K562 (cell line): Measurements from ENCODE around the gene DCAF10. TPM values are rescaled to one million over a fixed set of nuclear protein-coding genes. Genes with fewer than 3 reads are reported as not detected.

Experiments
- BCLAF1 ChIP-seq, 2 experiments: fragments of 450-650 bp in 1 of 2; IDR thresholded peaks; 2 replicates each; pipeline ENCODE4 v1.6.1; 2011 to 2017; ENCODE audit warnings: low read depth in 2 of 2, antibody characterized with exemption in 1 of 2, borderline replicate concordance in 1 of 2, low read length in 1 of 2, mild to moderate bottlenecking in 1 of 2, mixed read lengths in 1 of 2; ENCODE audit not compliant: control insufficient read depth in 1 of 2
- CHAMP1 ChIP-seq: fragments of 450-650 bp; IDR thresholded peaks from 2 replicates; pipeline ENCODE4 v1.6.1; 2016; ENCODE audit warnings: mild to moderate bottlenecking
- FOXM1 ChIP-seq, 2 experiments: fragments of 450-650 bp in 1 of 2; sonication (generic) in 1 of 2; formaldehyde crosslinking in 1 of 2; IDR thresholded peaks; 2 replicates each; pipeline versions ENCODE4 v1.6.1 to v1.9.0; 2017 to 2022; ENCODE audit warnings: low read depth in 2 of 2, mild to moderate bottlenecking in 2 of 2, missing genetic modification reagents in 1 of 2, moderate library complexity in 1 of 2
- KHSRP ChIP-seq: fragments of 450-650 bp; IDR thresholded peaks from 2 replicates; pipeline ENCODE4 v1.6.1; 2017
- RBM39 ChIP-seq: fragments of 200-400 bp; formaldehyde crosslinking; optimal IDR thresholded peaks from 2 replicates; pipeline ENCODE3; 2018; ENCODE audit warnings: low read depth, low read length
- SMARCA5 ChIP-seq: fragments of 450-650 bp; IDR thresholded peaks from 2 replicates; pipeline ENCODE4 v1.6.1; 2016
- TGIF2 ChIP-seq: sonication (generic); formaldehyde crosslinking; IDR thresholded peaks from 2 replicates; pipeline ENCODE4 v1.8.1; 2022; ENCODE audit warnings: mild to moderate bottlenecking, missing genetic modification reagents, moderate library complexity
- THAP12 ChIP-seq: fragments of 250-450 bp; sonication (Bioruptor Pico); IDR thresholded peaks from 2 replicates; pipeline ENCODE4 v1.9.0; 2021; ENCODE audit warnings: mild to moderate bottlenecking, inconsistent platforms
- YBX1 ChIP-seq: fragments of 450-650 bp; IDR thresholded peaks from 2 replicates; pipeline ENCODE4 v1.7.1; 2016; ENCODE audit warnings: mild to moderate bottlenecking
- YY1 ChIP-seq, 3 experiments: IDR thresholded peaks; 2 replicates each; pipeline ENCODE4 v1.6.1; 2011; ENCODE audit warnings: low read length in 2 of 3, mild to moderate bottlenecking in 2 of 3, moderate library complexity in 2 of 3, borderline replicate concordance in 1 of 3, control low read depth in 1 of 3, low read depth in 1 of 3; ENCODE audit not compliant: insufficient read depth in 3 of 3, insufficient replicate concordance in 2 of 3, control insufficient read depth in 1 of 3, insufficient read length in 1 of 3; ENCODE audit errors: extremely low read depth in 1 of 3
- ZNF280A ChIP-seq: fragments of 450-650 bp; IDR thresholded peaks from 2 replicates; pipeline ENCODE4 v1.6.1; 2018; ENCODE audit warnings: mild to moderate bottlenecking, low read depth; ENCODE audit not compliant: partially characterized antibody
- ZNF507 ChIP-seq: conservative IDR thresholded peaks from 2 replicates; pipeline ENCODE4 v1.6.1; 2017; ENCODE audit warnings: missing genetic modification characterization, missing compliant biosample characterization
- polyA plus RNA-seq, 8 experiments: library from polyadenylated mRNA; depleted of rRNA in 4 of 8; stranded (reverse) in 5 of 8; unstranded in 3 of 8; fragments of >200 nt; fragmentation: Nextera tagmentation in 2 of 8; fragmentation: Illumina TruSeq in 1 of 8; extraction: Ambion mirVana in 2 of 8; extraction: Trizol in 1 of 8; gene quantifications; 2 replicates each; pipeline versions ENCODE4 v1.2.1 to v1.2.3, GENCODE V29; 2011 to 2014; ENCODE audit warnings: inconsistent platforms in 1 of 8, missing spikeins in 1 of 8
- total RNA-seq, 7 experiments: library from RNA; depleted of rRNA in 6 of 7; stranded (reverse); fragments of >200 nt in 6 of 7; fragmentation: Illumina TruSeq in 2 of 7; extraction: Trizol in 2 of 7; gene quantifications; 2 replicates each; pipeline versions ENCODE4 v1.2.1 to v1.2.3, GENCODE V29; 2011 to 2021; ENCODE audit warnings: low replicate concordance in 1 of 7
- TF ChIP-seq, protein P1 (sequence below): fragments of 250-450 bp; sonication (Bioruptor Pico); IDR thresholded peaks from 2 replicates; pipeline ENCODE4 v1.4.0; 2020; ENCODE audit warnings: mild to moderate bottlenecking, moderate library complexity, borderline replicate concordance

DCAF10 gene
- total and polyA plus RNA-seq, 9 of the 15 experiments (the other 6 are each of a cell fraction or from before 2014, with no cell fraction given): 6.8 to 40.1 (median 16.9) TPM

DNA sequence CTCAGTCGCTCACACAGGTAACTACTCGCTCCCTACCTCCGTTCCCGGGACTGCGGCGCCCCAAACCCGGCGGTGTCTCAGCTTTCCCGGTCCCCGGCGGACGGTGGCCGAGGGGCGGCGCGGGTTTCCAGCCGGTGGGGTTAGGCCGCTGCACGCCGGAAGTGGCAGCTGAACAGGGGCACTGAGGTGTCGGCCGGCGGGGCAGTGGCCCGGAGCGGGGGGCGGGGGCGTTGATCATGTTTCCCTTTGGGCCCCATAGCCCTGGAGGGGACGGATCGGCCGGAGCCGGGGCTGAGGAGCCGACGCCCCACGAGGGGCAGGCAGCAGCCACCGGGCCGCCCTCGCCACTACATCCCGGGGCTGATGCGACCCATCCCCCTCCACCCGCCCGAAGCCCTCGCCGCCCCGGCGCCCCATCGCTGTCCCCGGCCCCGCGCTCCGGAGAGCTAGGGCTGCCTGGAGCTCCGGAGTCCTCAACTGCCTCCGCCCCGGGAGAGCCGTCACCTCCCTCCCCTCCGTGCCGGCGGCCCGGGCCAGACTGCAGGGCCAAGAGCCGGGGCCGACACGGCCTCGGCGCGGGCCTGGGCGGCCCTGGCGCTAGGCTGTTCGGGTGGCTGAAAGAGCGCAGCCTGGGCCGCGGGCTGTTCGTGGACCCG is at the start of gene DCAF10 (continued):
- TF ChIP-seq FOXM1 (IDR thresholded peaks at IDR 0.05; ENCODE audit: low read depth) (0 out of 2 replicates have a peak, but pooled peaks have one; percentile 21), FOXM1 (CRISPR knock-in tag; IDR thresholded peaks at IDR 0.05; ENCODE audit: low read depth) (no peak; the same call in 1 of the 2 replicates), THAP12 (CRISPR knock-in tag) (peak; percentile 92), BCLAF1 (IDR thresholded peaks at IDR 0.05; ENCODE audit: borderline replicate concordance in 1 of 2, control insufficient read depth in 1 of 2, low read depth in 2 of 2, low read length in 1 of 2) (peak in 1 of 2 experiments; percentile 99; a peak in 2 of 4 replicates), SMARCA5 (no peak), YY1 (IDR thresholded peaks at IDR 0.05; ENCODE audit: borderline replicate concordance in 1 of 3, control insufficient read depth in 1 of 3, extremely low read depth in 1 of 3, insufficient read depth in 3 of 3, insufficient read length in 1 of 3, insufficient replicate concordance in 2 of 3, low read depth in 1 of 3, low read length in 2 of 3) (peak in 2 of 3 experiments; percentile 85 to 88), TGIF2 (CRISPR knock-in tag) (peak; percentile 95), ZNF507 (tag) (no peak), ZNF280A (no peak), YBX1 (no peak), RBM39 (no peak), CHAMP1 (peak; percentile 92), KHSRP (no peak)
- TF ChIP-seq, protein P1, sequence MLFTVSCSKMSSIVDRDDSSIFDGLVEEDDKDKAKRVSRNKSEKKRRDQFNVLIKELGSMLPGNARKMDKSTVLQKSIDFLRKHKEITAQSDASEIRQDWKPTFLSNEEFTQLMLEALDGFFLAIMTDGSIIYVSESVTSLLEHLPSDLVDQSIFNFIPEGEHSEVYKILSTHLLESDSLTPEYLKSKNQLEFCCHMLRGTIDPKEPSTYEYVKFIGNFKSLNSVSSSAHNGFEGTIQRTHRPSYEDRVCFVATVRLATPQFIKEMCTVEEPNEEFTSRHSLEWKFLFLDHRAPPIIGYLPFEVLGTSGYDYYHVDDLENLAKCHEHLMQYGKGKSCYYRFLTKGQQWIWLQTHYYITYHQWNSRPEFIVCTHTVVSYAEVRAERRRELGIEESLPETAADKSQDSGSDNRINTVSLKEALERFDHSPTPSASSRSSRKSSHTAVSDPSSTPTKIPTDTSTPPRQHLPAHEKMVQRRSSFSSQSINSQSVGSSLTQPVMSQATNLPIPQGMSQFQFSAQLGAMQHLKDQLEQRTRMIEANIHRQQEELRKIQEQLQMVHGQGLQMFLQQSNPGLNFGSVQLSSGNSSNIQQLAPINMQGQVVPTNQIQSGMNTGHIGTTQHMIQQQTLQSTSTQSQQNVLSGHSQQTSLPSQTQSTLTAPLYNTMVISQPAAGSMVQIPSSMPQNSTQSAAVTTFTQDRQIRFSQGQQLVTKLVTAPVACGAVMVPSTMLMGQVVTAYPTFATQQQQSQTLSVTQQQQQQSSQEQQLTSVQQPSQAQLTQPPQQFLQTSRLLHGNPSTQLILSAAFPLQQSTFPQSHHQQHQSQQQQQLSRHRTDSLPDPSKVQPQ: no peak
